WERI-Rb-1 (cell line): ENCODE results near the gene SMOC2.

Experiments
- DNase-seq: peaks from one replicate; pipeline ENCODE4 v3.0.0-alpha.2; 2020
- H3K27ac ChIP-seq: fragments of 250-450 bp; sonication (Bioruptor Pico); 2 replicates; pipeline ENCODE4 v1.5.1; 2020; ENCODE audit warnings: mild to moderate bottlenecking, moderate library complexity
- H3K27me3 ChIP-seq: fragments of 250-450 bp; sonication (Bioruptor Pico); 2 replicates; pipeline ENCODE4 v1.5.1; 2021; ENCODE audit warnings: mild to moderate bottlenecking, low read depth, moderate library complexity; ENCODE audit not compliant: insufficient read depth, severe bottlenecking
- H3K36me3 ChIP-seq: fragments of 250-450 bp; sonication (Bioruptor Pico); 2 replicates; pipeline ENCODE4 v1.5.1; 2020; ENCODE audit warnings: mild to moderate bottlenecking, moderate library complexity
- H3K4me3 ChIP-seq: 2 replicates; pipeline ENCODE4 v1.5.1; 2011; ENCODE audit warnings: low read depth, mild to moderate bottlenecking, control low read depth, low read length
- H3K9me3 ChIP-seq: fragments of 250-450 bp; sonication (Bioruptor Pico); 2 replicates; pipeline ENCODE4 v1.5.1; 2021; ENCODE audit warnings: mild to moderate bottlenecking, moderate library complexity; ENCODE audit not compliant: severe bottlenecking
- TF ChIP-seq, protein P1 (sequence below): IDR thresholded peaks from 2 replicates; pipeline ENCODE4 v1.5.1; 2011; ENCODE audit warnings: low read depth, mild to moderate bottlenecking, control low read depth, inconsistent platforms, low read length

Gene SMOC2

DNA sequence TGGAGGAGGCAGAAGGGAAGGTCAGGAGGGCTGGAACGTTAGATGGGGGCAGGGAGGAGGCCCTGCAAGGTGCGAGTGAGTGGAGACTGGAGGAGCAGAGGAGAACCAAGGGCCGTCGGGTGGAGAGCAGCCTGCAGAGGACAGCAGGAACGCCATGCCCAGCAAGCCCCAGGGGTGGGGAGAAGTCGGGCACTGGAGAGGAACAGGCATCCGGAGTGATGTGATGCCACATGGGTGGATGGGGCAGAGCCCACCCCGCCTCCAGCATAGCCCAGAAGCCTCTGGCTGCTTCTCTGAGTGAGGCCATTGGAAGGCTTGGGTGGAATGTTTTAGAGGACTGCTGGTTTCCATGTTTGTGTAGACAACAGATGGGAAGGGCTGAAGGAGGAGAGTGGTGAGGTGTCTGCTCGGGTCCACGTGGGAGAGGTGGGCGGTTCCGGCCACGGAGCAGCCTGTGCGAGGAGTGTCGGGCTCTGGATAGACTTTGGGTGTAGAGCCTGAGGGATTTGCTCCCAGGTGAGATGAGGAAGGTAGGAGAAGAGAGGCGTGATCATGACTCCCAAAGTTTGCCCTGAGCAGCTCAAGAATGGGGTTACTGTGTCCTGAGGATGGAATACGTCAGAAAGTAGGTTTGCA is 221.4 kb downstream of the SMOC2 start:
- H3K9me3 ChIP-seq = no peaks in the 10 kb centered on the region
- DNase-seq = no peak
- H3K4me3 ChIP-seq = no peak overlapping the region
- H3K27ac ChIP-seq = no peak overlapping the region
- TF ChIP-seq, protein P1, sequence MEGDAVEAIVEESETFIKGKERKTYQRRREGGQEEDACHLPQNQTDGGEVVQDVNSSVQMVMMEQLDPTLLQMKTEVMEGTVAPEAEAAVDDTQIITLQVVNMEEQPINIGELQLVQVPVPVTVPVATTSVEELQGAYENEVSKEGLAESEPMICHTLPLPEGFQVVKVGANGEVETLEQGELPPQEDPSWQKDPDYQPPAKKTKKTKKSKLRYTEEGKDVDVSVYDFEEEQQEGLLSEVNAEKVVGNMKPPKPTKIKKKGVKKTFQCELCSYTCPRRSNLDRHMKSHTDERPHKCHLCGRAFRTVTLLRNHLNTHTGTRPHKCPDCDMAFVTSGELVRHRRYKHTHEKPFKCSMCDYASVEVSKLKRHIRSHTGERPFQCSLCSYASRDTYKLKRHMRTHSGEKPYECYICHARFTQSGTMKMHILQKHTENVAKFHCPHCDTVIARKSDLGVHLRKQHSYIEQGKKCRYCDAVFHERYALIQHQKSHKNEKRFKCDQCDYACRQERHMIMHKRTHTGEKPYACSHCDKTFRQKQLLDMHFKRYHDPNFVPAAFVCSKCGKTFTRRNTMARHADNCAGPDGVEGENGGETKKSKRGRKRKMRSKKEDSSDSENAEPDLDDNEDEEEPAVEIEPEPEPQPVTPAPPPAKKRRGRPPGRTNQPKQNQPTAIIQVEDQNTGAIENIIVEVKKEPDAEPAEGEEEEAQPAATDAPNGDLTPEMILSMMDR = no peak
- H3K27me3 ChIP-seq = no peaks in the 10 kb centered on the region
- H3K36me3 ChIP-seq = no peaks in the 10 kb centered on the region

DNA sequence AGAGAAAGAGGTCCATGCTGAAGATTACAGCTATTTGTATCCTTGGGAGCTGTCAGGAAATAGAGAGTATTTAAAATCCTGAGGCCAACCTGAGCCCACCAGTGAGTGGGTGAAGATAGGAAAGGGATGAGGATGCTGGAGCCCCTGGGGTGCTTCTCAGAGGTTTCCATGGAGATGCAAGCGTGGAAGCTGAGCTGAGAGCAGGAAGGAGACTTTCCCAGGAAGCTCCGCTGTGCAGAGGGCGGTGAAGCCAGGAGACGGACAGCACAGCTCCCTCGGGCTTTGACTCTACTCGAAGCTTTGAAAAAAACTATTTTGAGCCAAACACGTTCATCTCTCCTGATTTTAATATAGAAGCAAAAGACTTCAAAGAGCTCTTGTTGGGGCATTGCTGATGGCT is 222.1 kb downstream of the SMOC2 start:
- Histone ChIP-seq H3K9me3 (no peaks in the 10 kb centered on the region), H3K4me3 (no peak overlapping the region), H3K36me3 (no peaks in the 10 kb centered on the region), H3K27me3 (no peaks in the 10 kb centered on the region), H3K27ac (no peak overlapping the region)
- TF ChIP-seq, protein P1 = no peak
- DNase-seq = no peak

DNA sequence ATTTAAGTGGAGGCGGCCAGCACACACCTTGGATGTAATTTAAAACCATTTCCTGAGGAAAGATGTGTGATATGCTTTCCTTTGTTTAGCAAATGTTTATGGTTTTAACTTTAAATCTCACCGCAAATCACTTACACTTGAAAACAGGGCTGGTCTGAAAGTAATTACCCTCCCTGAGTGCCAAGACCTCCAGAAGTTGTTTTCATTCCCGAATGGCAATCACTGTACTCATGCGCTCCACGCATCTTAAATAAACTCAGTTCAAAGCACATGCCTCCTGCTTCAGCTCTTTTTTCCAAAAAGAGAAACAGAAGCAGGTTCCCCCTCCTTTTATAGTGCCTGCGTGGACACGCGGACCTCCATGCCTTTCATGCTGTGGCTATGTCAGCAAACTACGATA is 224.0 kb downstream of the SMOC2 start:
- Histone ChIP-seq H3K4me3 (no peak overlapping the region), H3K27me3 (no peaks in the 10 kb centered on the region), H3K36me3 (no peaks in the 10 kb centered on the region), H3K27ac (no peak overlapping the region), H3K9me3 (no peaks in the 10 kb centered on the region)
- no peak for DNase-seq
- TF ChIP-seq, protein P1 = no peak

DNA sequence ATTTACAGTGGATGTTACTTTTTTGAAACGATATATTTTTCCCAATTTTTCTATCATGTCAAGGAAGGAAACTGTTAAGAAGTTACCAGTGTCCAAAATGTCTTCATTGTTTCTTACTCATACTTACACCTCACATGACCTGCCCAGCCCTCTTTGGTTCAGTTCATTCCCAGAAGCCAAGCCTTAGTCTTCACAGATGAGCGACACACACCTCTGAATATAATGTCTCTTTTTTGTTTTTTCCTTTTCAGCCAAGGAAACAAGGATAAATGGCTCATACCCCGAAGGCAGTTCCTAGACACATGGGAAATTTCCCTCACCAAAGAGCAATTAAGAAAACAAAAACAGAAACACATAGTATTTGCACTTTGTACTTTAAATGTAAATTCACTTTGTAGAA is 225.2 kb downstream of the SMOC2 start:
- Histone ChIP-seq H3K4me3 (no peak overlapping the region), H3K9me3 (no peaks in the 10 kb centered on the region), H3K36me3 (no peaks in the 10 kb centered on the region), H3K27me3 (no peaks in the 10 kb centered on the region), H3K27ac (no peak overlapping the region)
- TF ChIP-seq, protein P1 = no peak
- no peak for DNase-seq

DNA sequence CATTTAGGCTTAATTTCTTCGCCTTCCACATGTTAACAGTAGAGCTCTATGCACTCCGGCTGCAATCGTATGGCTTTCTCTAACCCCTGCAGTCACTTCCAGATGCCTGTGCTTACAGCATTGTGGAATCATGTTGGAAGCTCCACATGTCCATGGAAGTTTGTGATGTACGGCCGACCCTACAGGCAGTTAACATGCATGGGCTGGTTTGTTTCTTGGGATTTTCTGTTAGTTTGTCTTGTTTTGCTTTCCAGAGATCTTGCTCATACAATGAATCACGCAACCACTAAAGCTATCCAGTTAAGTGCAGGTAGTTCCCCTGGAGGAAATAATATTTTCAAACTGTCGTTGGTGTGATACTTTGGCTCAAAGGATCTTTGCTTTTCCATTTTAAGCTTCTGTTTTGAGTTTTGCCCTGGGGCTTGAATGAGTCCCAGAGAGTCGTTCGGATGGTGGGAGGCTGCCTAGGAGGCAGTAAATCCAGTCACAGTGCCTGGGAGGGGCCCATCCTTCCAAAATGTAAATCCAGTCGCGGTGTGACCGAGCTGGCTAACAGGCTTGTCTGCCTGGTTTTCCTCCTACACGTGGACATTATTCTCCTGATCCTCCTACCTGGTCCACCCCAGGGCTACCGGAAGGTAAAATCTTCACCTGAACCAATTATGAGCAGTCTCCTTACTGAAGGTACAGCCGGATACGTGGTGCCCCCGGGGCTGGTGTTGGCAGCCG is 225.9 kb downstream of the SMOC2 start:
- no peaks in the 10 kb centered on the region for H3K9me3 ChIP-seq
- DNase-seq = no peak
- no peak overlapping the region for H3K27ac ChIP-seq
- TF ChIP-seq, protein P1 = no peak
- H3K27me3 ChIP-seq = no peaks in the 10 kb centered on the region
- H3K4me3 ChIP-seq = no peak overlapping the region
- no peaks in the 10 kb centered on the region for H3K36me3 ChIP-seq
